ENCODE data around the gene PDIA5.

DNA sequence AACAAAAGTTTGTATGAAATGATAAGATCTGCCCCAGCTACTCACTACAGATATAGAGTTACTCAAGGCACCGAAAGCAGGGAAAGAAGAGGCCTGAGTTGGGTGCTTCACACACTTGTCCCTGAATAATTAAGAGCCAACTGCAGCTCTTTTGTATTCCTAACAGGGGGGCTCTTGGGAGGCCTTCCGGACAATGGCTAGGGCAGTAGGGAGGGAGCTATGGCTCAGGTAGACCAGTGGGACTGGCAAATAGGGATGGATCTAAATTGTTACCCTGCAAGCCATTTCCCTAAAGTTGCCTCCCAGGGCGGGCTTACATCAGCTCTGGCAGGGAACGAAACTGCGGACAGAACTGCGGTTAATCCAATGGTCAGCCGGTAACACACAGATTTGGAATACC, 45.4 kb upstream of the PDIA5 start:
- TF ChIP-seq, protein P1, sequence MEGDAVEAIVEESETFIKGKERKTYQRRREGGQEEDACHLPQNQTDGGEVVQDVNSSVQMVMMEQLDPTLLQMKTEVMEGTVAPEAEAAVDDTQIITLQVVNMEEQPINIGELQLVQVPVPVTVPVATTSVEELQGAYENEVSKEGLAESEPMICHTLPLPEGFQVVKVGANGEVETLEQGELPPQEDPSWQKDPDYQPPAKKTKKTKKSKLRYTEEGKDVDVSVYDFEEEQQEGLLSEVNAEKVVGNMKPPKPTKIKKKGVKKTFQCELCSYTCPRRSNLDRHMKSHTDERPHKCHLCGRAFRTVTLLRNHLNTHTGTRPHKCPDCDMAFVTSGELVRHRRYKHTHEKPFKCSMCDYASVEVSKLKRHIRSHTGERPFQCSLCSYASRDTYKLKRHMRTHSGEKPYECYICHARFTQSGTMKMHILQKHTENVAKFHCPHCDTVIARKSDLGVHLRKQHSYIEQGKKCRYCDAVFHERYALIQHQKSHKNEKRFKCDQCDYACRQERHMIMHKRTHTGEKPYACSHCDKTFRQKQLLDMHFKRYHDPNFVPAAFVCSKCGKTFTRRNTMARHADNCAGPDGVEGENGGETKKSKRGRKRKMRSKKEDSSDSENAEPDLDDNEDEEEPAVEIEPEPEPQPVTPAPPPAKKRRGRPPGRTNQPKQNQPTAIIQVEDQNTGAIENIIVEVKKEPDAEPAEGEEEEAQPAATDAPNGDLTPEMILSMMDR (IDR thresholded peaks at IDR 0.05), result no peak
- TF ChIP-seq POLR2A (IDR thresholded peaks at IDR 0.05), result no peak
